LHCN-M2 (cell line): ENCODE results near the gene CDH2. TPM values are rescaled to one million over a fixed set of nuclear protein-coding genes. Genes with fewer than 3 reads are reported as not detected.

Experiments
- DNase-seq: peaks from one replicate; pipeline ENCODE4 v3.0.0-alpha.2; 2012; ENCODE audit warnings: low read depth
- total RNA-seq: library from RNA; depleted of rRNA; stranded (reverse); fragments of >200 nt; gene quantifications from 2 replicates; pipeline ENCODE4 v1.2.3, GENCODE V29; 2014

The CDH2 gene
- total RNA-seq, 1 experiment from 2014 or later, result 31.1 TPM

DNA sequence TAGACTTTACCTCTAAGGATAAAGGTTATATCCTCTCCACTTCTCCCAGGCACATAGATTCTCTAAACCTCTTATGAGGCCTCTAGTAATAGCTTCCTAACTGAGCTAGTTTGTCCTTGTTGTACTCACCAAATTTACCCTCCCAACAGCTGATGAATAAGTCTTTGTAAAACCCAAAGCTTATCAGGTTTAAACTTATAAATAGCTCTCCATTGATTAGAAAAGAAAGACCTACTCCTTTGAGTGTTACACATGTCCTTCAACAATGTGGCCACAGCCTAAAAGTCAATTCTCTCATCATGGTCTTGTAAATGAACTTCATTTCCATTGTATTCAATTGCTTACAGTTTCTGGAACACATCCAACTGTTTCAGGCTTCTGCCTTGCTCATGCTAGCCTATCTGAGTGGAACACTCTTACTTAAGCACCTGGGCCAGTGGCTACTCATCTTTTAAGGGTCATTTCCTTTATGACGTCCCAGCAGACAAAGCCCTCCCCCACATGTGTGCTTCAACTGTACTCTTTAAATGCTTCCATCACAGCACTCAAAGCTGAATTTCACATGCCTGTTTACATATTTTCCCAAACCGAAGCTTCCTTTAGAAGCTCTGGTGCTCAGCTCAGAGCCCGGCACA, 131.6 kb downstream of the CDH2 start:
- peak; percentile 29 for DNase-seq

DNA sequence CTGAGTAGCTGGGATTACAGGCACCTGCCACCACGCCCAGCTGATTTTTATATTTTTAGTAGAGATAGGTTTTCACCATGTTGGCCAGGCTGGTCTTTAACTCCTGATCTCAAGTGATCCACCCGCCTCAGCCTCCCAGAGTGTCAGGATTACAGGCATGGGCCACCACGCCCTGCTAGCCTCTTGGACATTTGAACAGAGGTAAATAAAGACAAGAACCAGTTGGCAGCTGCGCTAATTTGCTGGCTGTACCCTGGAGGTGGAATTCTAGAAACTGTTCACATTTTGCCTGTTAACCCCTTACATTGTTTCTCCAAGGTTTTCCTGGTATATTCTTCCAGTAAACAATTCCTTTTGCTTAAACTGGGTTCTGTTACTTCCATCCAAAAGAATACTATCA, 132.9 kb downstream of the CDH2 start:
- no peak for DNase-seq

DNA sequence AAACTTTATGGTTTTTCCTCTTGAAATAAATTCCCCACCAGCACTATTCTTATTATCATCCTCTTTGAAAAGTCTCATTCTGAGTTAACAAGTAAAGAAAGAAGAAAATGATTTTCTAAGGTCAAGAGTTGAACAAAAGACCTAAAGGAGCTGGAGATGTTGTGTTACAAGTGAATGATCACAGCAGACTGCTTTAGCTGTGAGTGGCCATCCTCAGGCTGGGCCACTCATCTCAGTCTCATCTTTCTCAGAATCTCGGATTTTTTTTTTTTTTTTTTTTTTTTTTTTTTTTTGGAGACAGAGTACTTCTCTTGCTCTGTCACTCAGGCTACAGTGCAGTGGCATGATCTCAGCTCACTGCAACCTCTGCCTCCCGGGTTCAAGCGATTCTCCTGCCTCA, 133.3 kb downstream of the CDH2 start:
- DNase-seq, result no peak

DNA sequence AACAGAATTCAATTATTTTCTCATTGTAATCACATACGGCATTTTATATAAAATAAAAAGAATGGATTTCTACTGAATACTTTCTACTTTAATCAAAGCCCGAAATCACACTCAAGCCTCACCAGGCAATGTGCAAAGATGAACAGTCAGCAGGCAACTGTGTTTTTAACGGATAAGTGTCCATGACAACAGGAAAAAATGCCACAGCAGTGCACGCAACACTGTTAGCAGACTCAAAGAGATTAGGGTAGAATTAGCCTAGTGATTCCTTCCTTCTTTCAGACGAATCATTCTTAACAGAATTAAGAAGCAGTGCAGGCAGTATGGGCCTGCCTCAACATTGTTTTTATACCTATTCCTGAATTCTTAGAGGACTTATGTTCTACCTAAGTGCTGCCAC, 135.6 kb downstream of the CDH2 start:
- peak; percentile 84 for DNase-seq

DNA sequence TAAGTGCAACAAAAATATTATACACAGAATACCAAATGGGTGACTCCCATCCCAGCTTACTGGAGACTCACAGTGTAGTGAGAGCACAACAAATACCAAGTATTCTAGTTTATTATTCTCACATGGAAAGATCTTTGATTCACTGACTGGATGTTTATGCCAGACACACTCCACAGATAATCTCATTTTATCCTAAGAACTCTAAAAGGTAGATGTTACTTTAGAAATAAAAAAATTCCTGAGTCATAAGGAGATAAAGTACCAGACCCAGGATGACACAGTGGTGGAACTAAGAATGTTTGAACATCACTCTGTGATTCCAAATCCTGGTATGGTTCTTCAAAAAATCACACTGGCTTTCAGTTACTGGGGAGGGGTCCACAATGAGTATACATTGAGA, 136.2 kb downstream of the CDH2 start:
- DNase-seq, result peak; percentile 15

DNA sequence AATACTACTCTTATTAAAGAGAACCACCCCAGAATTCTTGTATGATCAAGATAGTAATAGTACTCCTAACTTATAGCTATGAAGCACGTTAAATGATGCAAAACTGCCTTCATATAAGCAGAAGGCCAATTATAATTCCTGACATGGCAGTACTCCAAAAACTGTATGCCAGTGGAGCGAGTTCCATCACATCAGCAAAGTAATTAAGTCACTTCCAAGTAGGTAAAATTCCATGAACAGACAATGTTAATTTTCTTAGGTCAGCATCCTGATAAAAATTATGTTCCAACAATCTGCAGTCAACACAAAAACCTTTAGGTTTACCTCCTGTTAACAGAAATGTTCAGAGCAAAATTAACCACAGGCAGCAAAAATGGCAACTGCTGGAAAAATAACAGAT, 136.7 kb downstream of the CDH2 start:
- DNase-seq, result peak; percentile 51

DNA sequence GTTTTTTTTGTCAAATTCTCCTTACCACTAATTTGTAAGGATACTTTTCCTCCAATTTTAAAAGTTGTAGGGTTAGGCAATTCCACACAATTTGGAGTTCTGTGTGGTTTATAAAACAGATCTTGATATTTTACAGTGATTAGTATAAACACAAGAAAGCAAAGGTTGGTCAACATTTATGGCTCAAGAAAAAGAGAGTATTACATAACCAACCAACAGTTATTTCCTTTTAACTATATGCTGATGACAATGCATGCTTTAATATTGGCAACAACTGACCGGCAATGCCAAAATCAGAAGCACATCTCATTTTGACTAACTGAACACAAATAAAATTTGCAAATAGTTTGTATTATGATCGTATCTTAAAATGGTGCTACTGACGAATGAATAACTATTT, 137.2 kb downstream of the CDH2 start:
- no peak for DNase-seq

DNA sequence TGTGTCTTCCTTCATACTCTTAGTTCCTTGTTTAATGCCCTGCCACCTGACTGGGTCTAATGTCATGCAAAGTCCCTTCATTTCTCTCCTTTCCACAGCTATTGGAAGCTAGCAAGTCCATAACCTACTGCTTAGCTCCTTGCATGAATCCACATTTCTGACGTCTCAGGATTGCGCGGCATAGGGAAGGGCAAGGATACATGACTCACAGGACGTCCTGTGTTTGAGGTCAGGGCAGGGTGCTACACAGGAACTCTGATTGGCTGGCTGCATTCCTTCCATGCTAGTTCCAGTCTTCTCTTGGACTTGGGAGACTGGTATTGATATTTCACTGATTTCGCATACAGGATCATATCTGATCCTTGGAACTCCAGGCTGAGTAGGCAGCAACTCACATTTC, 137.9 kb downstream of the CDH2 start:
- peak; percentile 51 for DNase-seq

DNA sequence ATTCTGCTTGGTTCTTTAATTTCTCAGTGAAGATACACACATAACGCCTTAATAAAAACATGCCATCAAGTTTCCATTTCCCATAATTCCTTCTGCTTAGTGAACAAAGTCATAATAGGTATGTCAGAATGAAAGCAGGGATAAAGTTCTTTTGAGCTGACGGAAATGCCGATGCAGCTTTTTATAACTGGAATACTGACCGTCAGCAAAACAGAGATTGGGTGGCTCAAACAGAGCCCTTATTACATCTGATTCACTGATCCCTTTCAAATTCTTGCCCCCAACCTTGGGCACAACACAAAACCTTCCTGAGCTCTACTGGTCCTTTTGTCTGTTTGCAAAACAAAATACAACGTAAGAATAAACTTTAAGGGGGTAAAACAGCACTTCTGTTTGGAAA, 140.4 kb downstream of the CDH2 start:
- DNase-seq, result no peak

DNA sequence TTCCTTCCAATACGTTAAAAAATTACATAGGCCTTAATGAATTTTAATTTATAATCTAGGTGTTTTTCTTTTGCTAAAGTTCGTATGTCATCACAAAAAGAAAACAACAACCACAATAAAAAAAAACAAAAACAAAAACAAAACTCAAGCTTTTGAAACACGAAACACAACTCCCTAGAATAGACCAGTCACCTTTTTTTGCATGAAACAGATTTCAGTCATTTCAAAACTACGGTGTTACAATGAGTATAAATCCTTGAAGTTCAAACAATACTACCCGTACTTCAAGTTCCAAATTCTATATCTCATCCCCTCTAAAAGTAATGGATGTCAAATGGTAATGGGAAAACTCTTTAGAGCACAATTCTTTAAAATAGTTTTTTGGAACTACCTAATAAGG, 142.4 kb downstream of the CDH2 start:
- no peak for DNase-seq

DNA sequence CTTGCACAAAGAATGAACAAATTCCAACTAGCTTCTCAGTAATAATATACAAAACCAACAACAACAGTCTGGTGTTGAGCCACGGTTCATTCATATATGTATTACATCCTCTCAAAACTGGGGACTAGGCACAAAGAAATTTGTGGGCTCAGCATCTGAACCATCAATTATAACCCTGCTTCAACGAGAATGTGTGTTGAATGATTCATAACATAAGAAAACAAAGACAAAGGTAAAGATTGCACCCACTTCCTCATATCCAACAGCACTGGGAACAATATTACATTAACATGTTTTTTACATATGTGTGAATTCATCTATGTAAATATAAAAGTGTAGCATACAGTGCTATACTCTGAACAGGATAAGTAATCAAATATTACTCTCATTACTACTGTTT, 144.8 kb downstream of the CDH2 start:
- peak; percentile 15 for DNase-seq

DNA sequence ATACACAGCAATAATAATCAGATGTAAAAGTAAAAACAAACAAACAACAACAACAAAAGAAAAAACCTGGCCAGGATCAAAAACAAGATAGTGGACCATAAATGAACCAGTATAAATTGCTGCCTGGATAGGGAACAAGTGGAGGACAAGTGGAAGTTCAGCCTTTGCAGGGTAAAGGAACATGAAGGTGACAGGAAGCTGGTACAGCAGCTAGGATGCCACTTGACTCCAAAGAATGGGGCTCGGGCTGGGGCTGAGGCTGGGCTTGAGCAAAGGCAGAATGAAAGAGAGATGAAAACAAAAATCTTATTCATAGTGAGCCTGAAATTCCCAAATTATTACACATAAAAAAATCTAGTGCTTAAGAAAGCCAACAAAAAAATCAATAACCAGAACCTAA, 146.5 kb downstream of the CDH2 start:
- no peak for DNase-seq

DNA sequence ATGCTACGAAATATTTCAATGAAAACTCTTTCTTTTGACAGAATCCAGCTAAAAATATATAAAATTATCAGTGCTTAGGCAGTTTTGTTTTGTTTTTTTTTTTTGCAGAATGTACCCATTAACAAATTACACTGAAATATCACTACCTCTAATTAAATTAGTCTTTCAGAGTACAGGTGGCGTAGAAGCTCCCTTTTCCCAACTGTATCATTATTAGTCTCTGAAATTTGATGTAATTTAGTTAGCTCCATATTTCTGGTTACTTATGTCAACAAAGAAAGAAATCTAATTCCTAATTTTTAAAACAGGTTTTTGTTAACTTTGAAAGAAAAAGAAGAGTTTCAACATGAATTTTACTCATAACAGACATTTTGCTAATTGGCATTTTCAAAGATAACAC, 149.2 kb downstream of the CDH2 start:
- DNase-seq, result no peak

DNA sequence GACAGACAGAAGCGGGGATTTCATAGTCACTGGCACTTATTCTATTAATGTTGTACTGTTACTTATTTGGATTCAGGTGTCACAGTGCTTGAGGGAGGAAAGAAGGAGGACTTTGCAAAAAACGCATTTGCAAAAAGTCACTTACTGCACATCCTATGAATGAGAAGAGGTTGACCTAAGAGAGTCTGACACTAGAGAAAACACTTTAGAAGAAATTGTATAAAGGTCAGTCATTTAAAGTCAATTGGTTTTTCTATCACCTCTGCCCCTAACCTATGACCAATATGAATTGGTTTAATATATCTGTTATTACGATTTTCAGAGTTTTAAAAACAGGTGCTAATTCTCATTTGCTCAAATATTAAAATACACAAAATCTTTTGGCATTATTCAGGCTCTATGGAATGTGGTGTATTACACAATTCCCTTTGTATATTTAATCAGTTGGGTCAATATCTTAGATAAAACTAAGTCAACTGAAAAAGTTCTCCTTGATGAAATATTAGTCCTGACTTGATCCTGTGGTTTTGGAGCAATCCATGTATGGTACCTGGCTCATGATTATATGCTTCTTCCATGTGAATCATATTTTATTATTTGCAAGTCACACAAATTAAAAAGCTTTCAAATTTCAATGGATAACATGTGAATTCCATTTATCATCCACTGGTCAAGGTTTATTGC, 157.4 kb downstream of the CDH2 start:
- DNase-seq, result no peak

DNA sequence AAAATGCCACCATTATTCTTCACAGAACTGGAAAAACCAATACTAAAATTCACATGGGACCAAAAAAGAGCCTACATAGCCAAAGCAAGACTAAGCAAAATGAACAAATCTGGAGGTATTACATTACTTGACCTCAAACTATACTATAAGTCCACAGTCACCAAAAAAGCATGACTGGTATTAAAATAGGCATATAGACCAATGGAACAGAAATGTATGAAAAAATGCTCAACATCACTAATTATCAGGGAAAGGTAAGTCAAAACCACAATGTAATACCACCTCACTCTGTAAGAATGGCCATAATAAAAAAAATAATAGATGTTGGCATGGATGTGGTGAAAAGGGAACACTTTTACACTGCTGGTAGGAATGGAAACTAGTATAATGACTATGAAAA, 158.6 kb downstream of the CDH2 start:
- DNase-seq, result no peak

DNA sequence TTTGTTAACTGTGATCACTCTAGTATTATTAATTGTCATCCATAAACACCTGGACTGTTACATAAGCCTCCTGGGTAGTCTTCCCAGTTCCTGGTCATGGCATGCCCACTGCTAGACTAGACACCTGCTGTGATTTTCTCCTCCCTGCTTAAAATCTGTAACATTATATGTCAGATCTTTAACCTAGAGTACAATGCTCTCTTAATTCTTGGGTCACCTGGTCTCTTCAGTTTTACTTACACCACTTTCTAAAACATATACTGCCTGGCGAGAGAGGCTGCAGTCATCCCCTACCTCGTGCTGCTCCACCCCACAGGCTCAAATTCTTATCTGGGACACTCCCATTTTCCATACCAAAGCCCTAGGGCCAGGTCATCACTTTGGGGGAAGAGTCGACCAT, 161.3 kb downstream of the CDH2 start:
- no peak for DNase-seq

DNA sequence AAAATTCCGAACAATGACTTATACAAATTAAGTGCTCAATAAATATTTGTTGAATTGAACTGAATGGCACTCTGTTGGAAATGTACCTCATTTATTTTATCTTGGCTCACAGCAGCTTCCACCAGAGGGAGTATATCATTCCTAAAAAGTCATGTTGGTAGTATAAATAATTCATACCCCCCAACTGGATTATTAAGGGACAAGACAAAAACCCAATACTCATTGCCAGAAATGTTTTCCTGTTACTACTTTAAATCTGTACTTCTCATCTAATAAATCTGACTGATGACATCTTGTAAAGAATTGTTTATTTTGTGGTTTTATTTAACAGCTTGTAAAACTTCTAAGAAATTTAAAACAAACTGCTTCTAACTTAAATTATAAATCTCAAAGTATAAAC, 163.9 kb downstream of the CDH2 start:
- DNase-seq, result peak; percentile 19

DNA sequence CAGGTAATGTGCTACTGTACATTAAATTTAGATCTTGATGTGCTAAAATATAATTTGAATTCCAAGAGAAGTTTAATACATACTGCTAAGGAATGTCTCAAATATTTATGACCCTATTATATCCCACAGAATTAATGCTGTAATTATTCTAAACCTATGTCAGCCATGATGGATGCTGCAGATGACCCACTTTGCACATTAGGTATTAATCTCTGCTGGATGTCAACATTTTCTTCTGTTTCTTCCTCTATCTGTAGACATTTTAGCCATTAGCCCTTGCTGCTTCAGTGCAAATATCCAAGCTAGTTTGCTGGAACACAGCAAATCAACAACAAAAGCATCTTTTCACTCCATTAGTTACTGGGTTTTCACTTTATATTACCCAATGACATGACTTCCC, 164.6 kb downstream of the CDH2 start:
- DNase-seq, result no peak

DNA sequence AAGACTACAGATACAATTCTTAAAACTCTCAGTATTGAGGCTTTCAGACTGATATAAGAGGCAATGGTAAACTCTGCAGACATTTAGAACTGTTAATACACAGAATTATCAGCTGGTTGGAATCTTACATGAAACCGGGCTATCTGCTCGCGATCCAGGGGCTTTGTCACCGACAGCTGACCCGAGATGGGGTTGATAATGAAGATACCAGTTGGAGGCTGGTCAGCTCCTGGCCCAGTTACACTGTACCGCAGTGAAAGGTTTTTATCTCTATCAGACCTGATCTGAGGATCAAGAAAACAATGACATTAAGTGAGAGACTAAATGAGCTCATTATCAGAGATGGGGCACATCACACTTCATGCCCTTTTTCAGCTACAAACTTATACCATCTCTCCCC, 167.3 kb downstream of the CDH2 start:
- no peak for DNase-seq

DNA sequence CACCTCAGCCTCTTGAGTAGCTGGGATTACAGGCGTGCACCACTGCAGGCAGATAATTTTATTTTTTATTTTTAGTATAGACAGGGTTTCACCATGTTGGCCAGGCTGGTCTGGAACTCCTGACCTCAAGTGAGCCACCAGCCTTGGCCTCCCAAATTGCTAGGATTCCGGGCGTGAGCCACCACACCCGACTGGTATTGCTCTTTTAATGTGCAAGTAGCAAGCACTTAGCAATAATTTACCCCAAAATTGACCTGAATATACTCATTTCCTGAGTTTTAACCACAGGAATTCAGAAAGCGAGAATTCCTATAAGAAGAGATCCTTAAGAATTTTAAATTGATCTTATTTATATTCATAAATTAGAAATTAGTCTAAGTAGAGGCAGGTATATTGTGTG, 169.1 kb downstream of the CDH2 start:
- peak; percentile 24 for DNase-seq

DNA sequence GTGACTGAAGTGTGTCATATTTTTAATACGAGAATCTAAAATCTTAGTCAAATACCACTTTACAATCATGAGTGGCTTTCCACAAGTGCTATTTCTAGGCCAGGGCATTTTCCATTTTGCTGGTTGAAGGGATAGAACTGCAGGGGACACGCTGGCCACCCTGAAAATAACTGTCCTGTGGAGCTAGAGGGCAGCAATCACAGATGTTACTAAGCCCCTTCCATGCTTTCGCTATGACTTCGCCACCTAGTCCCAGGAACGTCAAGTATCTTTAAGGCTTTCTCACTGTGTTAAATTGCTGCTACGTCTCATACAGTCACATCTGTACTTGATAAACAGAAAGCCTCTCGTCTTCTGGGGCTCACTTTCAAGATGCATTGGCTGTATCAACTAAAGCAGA, 171.8 kb downstream of the CDH2 start:
- DNase-seq, result no peak

DNA sequence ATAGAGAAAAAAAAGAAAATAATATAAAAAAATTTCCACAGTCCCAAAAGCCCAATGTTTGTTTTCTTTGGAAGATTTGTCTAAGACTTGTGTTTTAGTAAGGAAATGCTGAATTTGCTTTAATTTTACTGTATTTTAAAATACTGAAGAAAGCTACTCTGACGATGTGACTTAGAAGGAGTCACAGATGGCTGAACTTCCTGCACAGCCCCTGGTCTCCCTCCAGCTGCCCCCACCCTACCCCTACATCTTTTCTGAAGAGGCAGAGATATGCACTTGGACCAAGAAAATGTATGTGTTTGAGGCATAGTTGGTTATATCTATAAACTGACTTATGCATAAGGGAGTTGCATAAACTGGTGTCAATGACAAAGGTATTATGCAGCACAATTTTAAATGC, 172.3 kb downstream of the CDH2 start:
- DNase-seq, result no peak

DNA sequence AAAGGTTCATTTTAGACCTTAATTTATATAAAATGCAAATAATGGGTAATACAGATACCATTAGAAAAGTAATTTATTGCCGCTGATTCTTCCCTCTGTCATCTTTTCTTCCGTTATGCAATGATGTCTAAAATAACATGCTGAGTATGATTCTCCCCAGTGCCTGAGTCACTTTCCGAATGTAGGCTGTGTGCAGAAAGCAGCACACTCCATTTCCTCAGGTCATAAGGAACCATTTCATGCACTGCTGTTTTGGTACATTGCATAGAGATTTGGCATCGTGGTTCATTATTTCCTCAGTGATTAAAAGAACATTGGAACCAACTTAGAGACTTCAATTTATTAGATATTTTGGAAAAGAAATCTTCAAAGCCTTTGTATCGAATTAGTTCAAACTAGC, 173.5 kb downstream of the CDH2 start:
- DNase-seq, result peak; percentile 78

DNA sequence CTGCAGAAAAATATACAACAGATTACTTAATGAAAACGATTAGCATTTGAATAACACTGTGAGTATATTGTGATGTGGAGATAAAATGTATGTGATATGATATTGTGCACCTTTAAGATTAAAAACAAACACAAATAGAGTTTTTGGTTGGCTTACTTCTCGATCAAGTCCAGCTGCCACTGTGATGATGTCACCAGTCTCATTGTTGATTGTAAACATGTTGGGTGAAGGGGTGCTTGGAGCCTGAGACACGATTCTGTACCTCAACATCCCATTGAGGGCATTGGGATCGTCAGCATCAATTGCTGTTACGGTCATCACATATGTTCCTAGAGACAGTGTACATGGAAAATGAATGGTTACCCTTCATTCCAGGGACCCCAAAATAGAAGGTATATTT, 174.1 kb downstream of the CDH2 start:
- peak; percentile 22 for DNase-seq
